GM12872 (cell line): ENCODE results near the gene SNX20.

Experiments used
- CTCF ChIP-seq: IDR thresholded peaks from 3 replicates; pipeline ENCODE4 v1.5.1; 2011; ENCODE audit warnings: low read depth, mild to moderate bottlenecking, low read length, moderate library complexity; ENCODE audit not compliant: insufficient read depth

Gene SNX20

DNA sequence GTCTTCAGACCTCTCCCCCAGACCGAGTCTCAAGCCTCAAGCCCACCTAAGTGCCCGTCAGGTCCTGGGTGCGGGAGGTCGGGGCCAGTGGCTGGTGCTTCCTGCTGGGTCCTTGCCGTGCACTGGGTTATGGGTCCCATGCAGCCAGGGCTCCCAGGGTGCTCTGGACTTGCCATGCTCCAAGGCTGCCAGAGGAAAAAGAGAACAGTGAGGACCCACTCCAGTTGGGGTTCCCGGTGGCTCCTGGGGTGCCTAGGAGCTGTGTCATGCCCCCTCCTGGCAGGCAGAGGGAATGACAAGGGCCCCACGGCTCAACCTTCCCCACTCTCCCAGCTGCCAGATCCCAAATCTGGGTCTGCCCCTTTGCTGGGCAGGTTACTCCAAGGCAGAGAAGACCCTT is 3.8 kb downstream of the SNX20 start:
- TF ChIP-seq CTCF = peak; percentile 77

- no peak for TF ChIP-seq CTCF
Observed at GRCh38 chr16:50676684-50677225, 4.4 kb downstream of the SNX20 start.

- no peak for TF ChIP-seq CTCF
Observed at GRCh38 chr16:50675686-50676610, 5.2 kb downstream of the SNX20 start.

DNA sequence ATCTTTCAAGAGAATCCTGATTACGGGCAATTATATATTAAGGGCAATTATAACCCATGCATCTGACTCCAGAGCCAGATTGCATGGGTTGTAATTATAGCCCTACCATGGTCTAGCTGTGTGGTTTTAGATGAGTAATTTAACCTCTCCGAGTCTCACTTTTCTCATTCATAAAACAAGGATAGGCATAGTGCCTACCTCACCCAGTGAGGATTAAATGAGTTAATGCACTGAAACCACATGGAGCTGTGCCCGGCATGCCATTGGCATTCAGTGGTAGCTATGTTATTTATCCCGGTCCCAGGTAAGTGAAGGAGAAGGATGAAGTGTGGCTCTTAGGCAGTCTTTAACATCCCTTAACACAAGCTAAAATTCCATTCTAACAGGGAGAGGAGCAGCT is 6.3 kb downstream of the SNX20 start:
- TF ChIP-seq CTCF = no peak

GRCh38 chr16:50673496-50674275 is 7.4 kb downstream of the SNX20 start:
- TF ChIP-seq CTCF = no peak

- peak; percentile 73 for TF ChIP-seq CTCF
Observed at GRCh38 chr16:50671644-50672260, 9.4 kb downstream of the SNX20 start.

DNA sequence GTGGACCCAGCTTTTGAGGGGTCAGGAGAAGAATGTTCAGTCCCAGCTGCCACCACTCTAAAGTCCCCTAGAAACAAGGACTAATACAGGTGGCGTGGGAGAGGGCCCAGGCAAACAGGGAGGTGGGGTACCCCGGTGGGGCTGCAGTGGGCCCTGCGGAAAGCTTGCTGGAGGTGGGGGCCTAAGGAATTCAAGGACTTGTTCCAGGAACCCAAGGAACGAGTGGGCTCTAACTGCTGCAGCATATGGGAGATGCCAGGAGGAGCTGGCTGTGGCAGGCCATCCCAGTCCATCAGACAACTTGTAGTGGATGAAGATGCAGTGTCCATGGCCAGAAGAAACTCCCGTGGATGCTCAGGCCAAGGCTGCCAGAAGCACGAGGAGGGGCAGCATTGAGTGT is 10.6 kb downstream of the SNX20 start:
- TF ChIP-seq CTCF = no peak
